Trophoblast cell (in vitro differentiated cells and primary cell): ENCODE measurements around the gene ALDH3A2.

Experiments used
- DNase-seq, 2 donors: peaks; one replicate each; pipeline ENCODE4 v3.0.0-alpha.2; 2016
- H2AFZ ChIP-seq: 2 replicates; pipeline ENCODE4 v1.6.1; 2013; ENCODE audit warnings: low read length, moderate library complexity, mild to moderate bottlenecking; ENCODE audit not compliant: insufficient read depth, poor library complexity
- H2AK5ac ChIP-seq: 2 replicates; pipeline ENCODE4 v1.6.1; 2013; ENCODE audit warnings: mild to moderate bottlenecking, low read length
- H2BK120ac ChIP-seq: 2 replicates; pipeline ENCODE4 v1.6.1; 2013; ENCODE audit warnings: low read length, mild to moderate bottlenecking, moderate library complexity; ENCODE audit not compliant: insufficient read depth, poor library complexity
- H2BK12ac ChIP-seq: 2 replicates; pipeline ENCODE4 v1.6.1; 2013; ENCODE audit warnings: mild to moderate bottlenecking, low read length, moderate library complexity
- H2BK5ac ChIP-seq: 2 replicates; pipeline ENCODE4 v1.6.1; 2013; ENCODE audit warnings: low read length, low read depth, moderate library complexity, mild to moderate bottlenecking; ENCODE audit not compliant: poor library complexity
- H3K14ac ChIP-seq: 2 replicates; pipeline ENCODE4 v1.6.1; 2013; ENCODE audit warnings: mild to moderate bottlenecking, low read length
- H3K18ac ChIP-seq: 2 replicates; pipeline ENCODE4 v1.6.1; 2013; ENCODE audit warnings: mild to moderate bottlenecking, low read length
- H3K23ac ChIP-seq: 2 replicates; pipeline ENCODE4 v1.6.1; 2013; ENCODE audit warnings: low read length
- H3K27ac ChIP-seq: 2 replicates; pipeline ENCODE4 v1.5.1; 2013; ENCODE audit warnings: low read depth, mild to moderate bottlenecking, inconsistent platforms, low read length, moderate library complexity
- H3K27me3 ChIP-seq: 2 replicates; pipeline ENCODE4 v1.6.1; 2013; ENCODE audit warnings: inconsistent platforms, mild to moderate bottlenecking, low read length, moderate library complexity; ENCODE audit not compliant: insufficient read depth
- H3K36me3 ChIP-seq, 2 experiments: 1 replicate in 1 of 2; 2 replicates in 1 of 2; pipeline ENCODE4 v1.6.1; 2013; ENCODE audit warnings: low read length in 2 of 2, mild to moderate bottlenecking in 2 of 2, moderate library complexity in 1 of 2; ENCODE audit not compliant: insufficient read depth in 2 of 2, control insufficient read depth in 1 of 2
- H3K4ac ChIP-seq: 2 replicates; pipeline ENCODE4 v1.6.1; 2013; ENCODE audit warnings: low read depth, mild to moderate bottlenecking, low read length, moderate library complexity
- H3K4me1 ChIP-seq, 2 experiments: 1 replicate in 1 of 2; 2 replicates in 1 of 2; pipeline ENCODE4 v1.6.1; 2013; ENCODE audit warnings: low read length in 2 of 2, mild to moderate bottlenecking in 2 of 2, moderate library complexity in 1 of 2; ENCODE audit not compliant: insufficient read depth in 2 of 2, control insufficient read depth in 1 of 2
- H3K4me2 ChIP-seq: 2 replicates; pipeline ENCODE4 v1.6.1; 2013; ENCODE audit warnings: inconsistent platforms, mild to moderate bottlenecking, low read length, moderate library complexity
- H3K4me3 ChIP-seq: 2 replicates; pipeline ENCODE4 v1.5.1; 2013; ENCODE audit warnings: mild to moderate bottlenecking, low read depth, low read length, inconsistent platforms
- H3K79me1 ChIP-seq: one replicate; pipeline ENCODE4 v1.6.1; 2013; ENCODE audit warnings: low read length
- H3K79me2 ChIP-seq: 2 replicates; pipeline ENCODE4 v1.6.1; 2013; ENCODE audit warnings: low read length, mild to moderate bottlenecking; ENCODE audit not compliant: control insufficient read depth, insufficient read depth, poor library complexity
- H3K9ac ChIP-seq: 2 replicates; pipeline ENCODE4 v1.6.1; 2013; ENCODE audit warnings: mild to moderate bottlenecking, low read length
- H3K9me3 ChIP-seq: 2 replicates; pipeline ENCODE4 v1.6.1; 2013; ENCODE audit warnings: low read depth, mild to moderate bottlenecking, control low read depth, inconsistent platforms, low read length; ENCODE audit not compliant: insufficient read depth
- H4K12ac ChIP-seq: 2 replicates; pipeline ENCODE4 v1.6.1; 2013; ENCODE audit warnings: low read depth, mild to moderate bottlenecking, low read length, moderate library complexity
- H4K8ac ChIP-seq: 2 replicates; pipeline ENCODE4 v1.6.1; 2013; ENCODE audit warnings: low read depth, mild to moderate bottlenecking, low read length, moderate library complexity
- H4K91ac ChIP-seq: one replicate; pipeline ENCODE4 v1.6.1; 2013; ENCODE audit warnings: low read depth, mild to moderate bottlenecking, low read length, moderate library complexity
- WGBS: extraction: QIAGEN DNeasy Blood & Tissue Kit; methylation state at CpG from one replicate; pipeline ENCODE4 v1.1.7; 2013; ENCODE audit warnings: missing lambda C conversion rate; ENCODE audit not compliant: insufficient read length, insufficient coverage; ENCODE audit errors: extremely low coverage; 5-methylcytosine and 5-hydroxymethylcytosine counted together

ALDH3A2 gene

GRCh38 chr17:19654896-19655295 lies 6.3 kb downstream of the ALDH3A2 start:
- H2BK12ac ChIP-seq: no peak overlapping the region
- no peak overlapping the region for H4K12ac ChIP-seq
- no CpG with 5 or more reads among the region's 4 CpGs for WGBS
- H3K27me3 ChIP-seq: no peaks in the 10 kb centered on the region
- no peak overlapping the region for H2AK5ac ChIP-seq
- H3K23ac ChIP-seq: no peak overlapping the region
- H3K9ac ChIP-seq: no peak overlapping the region
- no peak overlapping the region for H2BK120ac ChIP-seq
- H3K36me3 ChIP-seq: no peaks in the 10 kb centered on the region
- no peak overlapping the region for H3K18ac ChIP-seq
- H3K4ac ChIP-seq: no peak overlapping the region
- H3K79me1 ChIP-seq: no peaks in the 10 kb centered on the region
- DNase-seq: no peak
- H3K79me2 ChIP-seq: no peaks in the 10 kb centered on the region
- H2BK5ac ChIP-seq: no peak overlapping the region
- no peak overlapping the region for H3K4me2 ChIP-seq
- no peak overlapping the region for H3K14ac ChIP-seq
- H2AFZ ChIP-seq: no peak overlapping the region
- H3K27ac ChIP-seq: no peak overlapping the region
- H3K9me3 ChIP-seq: peaks cover 7% of the 10 kb centered on the region
- H4K8ac ChIP-seq: no peak overlapping the region
- H3K4me3 ChIP-seq: no peak overlapping the region
- no peaks in the 10 kb centered on the region for H3K4me1 ChIP-seq
- H4K91ac ChIP-seq: no peak overlapping the region

GRCh38 chr17:19656336-19656735 lies 7.8 kb downstream of the ALDH3A2 start:
- Histone ChIP-seq H2BK120ac (no peak overlapping the region), H4K12ac (no peak overlapping the region), H2AFZ (no peak overlapping the region), H4K8ac (no peak overlapping the region), H3K4me1 (no peaks in the 10 kb centered on the region), H3K23ac (no peak overlapping the region), H2BK12ac (no peak overlapping the region), H3K36me3 (no peaks in the 10 kb centered on the region), H3K79me1 (no peaks in the 10 kb centered on the region), H3K4me3 (no peak overlapping the region), H4K91ac (no peak overlapping the region), H3K79me2 (no peaks in the 10 kb centered on the region), H3K9ac (no peak overlapping the region), H3K27ac (no peak overlapping the region), H3K14ac (no peak overlapping the region), H2BK5ac (no peak overlapping the region), H3K9me3 (peaks cover 7% of the 10 kb centered on the region), H3K4ac (no peak overlapping the region), H3K18ac (no peak overlapping the region), H2AK5ac (no peak overlapping the region), H3K4me2 (no peak overlapping the region), H3K27me3 (no peaks in the 10 kb centered on the region)
- no CpG with 5 or more reads among the region's 4 CpGs for WGBS
- no peak for DNase-seq

GRCh38 chr17:19656851-19657581 lies 8.5 kb downstream of the ALDH3A2 start:
- H4K8ac ChIP-seq: no peak overlapping the region
- no peak overlapping the region for H3K9ac ChIP-seq
- no peak overlapping the region for H2AFZ ChIP-seq
- no peak overlapping the region for H4K12ac ChIP-seq
- H3K9me3 ChIP-seq: peaks cover 7% of the 10 kb centered on the region
- H2BK120ac ChIP-seq: no peak overlapping the region
- H3K4ac ChIP-seq: no peak overlapping the region
- H2BK12ac ChIP-seq: no peak overlapping the region
- H3K27me3 ChIP-seq: no peaks in the 10 kb centered on the region
- no peak overlapping the region for H3K14ac ChIP-seq
- H4K91ac ChIP-seq: no peak overlapping the region
- H3K79me2 ChIP-seq: no peaks in the 10 kb centered on the region
- H3K36me3 ChIP-seq: no peaks in the 10 kb centered on the region
- no peaks in the 10 kb centered on the region for H3K79me1 ChIP-seq
- no peak overlapping the region for H2AK5ac ChIP-seq
- no peak overlapping the region for H2BK5ac ChIP-seq
- peak overlapping the region; percentile 73 for H3K23ac ChIP-seq
- H3K27ac ChIP-seq: no peak overlapping the region
- no peak for DNase-seq
- WGBS: no CpG with 5 or more reads among the region's 4 CpGs
- H3K4me3 ChIP-seq: no peak overlapping the region
- no peaks in the 10 kb centered on the region for H3K4me1 ChIP-seq
- no peak overlapping the region for H3K4me2 ChIP-seq
- no peak overlapping the region for H3K18ac ChIP-seq

GRCh38 chr17:19659366-19660177 lies 11.0 kb downstream of the ALDH3A2 start:
- Histone ChIP-seq H3K79me1 (no peaks in the 10 kb centered on the region), H2BK5ac (no peak overlapping the region), H3K36me3 (no peaks in the 10 kb centered on the region), H3K9me3 (peaks cover 2% of the 10 kb centered on the region), H3K27ac (no peak overlapping the region), H3K4ac (no peak overlapping the region), H2AK5ac (no peak overlapping the region), H4K91ac (no peak overlapping the region), H4K8ac (no peak overlapping the region), H2BK12ac (no peak overlapping the region), H3K18ac (no peak overlapping the region), H4K12ac (no peak overlapping the region), H2BK120ac (no peak overlapping the region), H3K4me3 (no peak overlapping the region), H2AFZ (no peak overlapping the region), H3K14ac (no peak overlapping the region), H3K23ac (no peak overlapping the region), H3K27me3 (no peaks in the 10 kb centered on the region), H3K4me2 (no peak overlapping the region), H3K9ac (no peak overlapping the region), H3K79me2 (no peaks in the 10 kb centered on the region), H3K4me1 (no peaks in the 10 kb centered on the region)
- no CpG with 5 or more reads among the region's 7 CpGs for WGBS
- DNase-seq: no peak
